NT2/D1 (cell line): ENCODE results near the gene DNAJC1.

ENCODE experiments used
- YY1 ChIP-seq: IDR thresholded peaks from 2 replicates; pipeline ENCODE4 v1.6.1; 2011; ENCODE audit not compliant: insufficient read length, insufficient read depth
- ZNF274 ChIP-seq: IDR thresholded peaks from 2 replicates; pipeline ENCODE4 v1.6.1; 2011; ENCODE audit warnings: mild to moderate bottlenecking, low read depth, low read length

DNA sequence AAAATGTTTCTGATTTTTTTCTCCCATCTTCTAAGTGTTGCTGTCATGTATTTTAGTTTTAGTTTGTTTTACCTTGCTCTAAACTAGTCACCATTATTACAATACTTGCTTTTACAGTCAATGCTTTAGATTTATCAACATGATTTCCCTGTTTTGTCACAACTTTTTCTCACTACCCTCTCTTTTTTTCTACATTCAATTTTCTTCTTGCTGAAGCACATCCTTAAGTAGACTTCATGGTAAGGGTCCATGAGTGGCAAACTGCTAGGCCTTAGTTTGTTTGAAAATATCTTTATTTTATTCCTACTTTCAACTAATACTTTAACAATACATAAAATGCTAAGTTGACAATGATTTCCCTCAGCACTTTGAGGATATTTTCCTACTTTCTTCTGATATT, 173.5 kb downstream of the DNAJC1 start:
- TF ChIP-seq ZNF274 (no peak), YY1 (no peak)
